GM23338 (cell line): Measurements from ENCODE around the gene ATXN7L1. TPM values are rescaled to one million over a fixed set of nuclear protein-coding genes. Genes with fewer than 3 reads are reported as not detected.

Source experiments
- ATAC-seq: fragments of 200-7000 bp; cut with Tn5 transposase; 3 replicates; pipeline ENCODE4 v1.9.1; 2020
- DNase-seq: peaks from one replicate; pipeline ENCODE4 v3.0.0-alpha.2; 2015; ENCODE audit warnings: low spot score
- H2AFZ ChIP-seq: fragments of 200-600 bp; sonication (generic); 2 replicates; pipeline ENCODE4 v1.8.0; 2016; ENCODE audit warnings: antibody characterized with exemption, mild to moderate bottlenecking, moderate library complexity
- H3F3A ChIP-seq: fragments of 200-600 bp; sonication (generic); replicated peaks from 2 replicates; pipeline ENCODE4 v1.8.0; 2017; ENCODE audit warnings: antibody characterized with exemption, mixed run types, low read depth
- H3K27ac ChIP-seq: fragments of 200-600 bp; sonication (generic); 2 replicates; pipeline ENCODE4 v1.6.1; 2016; ENCODE audit warnings: low read depth
- H3K27me3 ChIP-seq: fragments of 200-600 bp; sonication (generic); 2 replicates; pipeline ENCODE4 v1.8.0; 2016; ENCODE audit warnings: mild to moderate bottlenecking, mixed run types, moderate library complexity; ENCODE audit not compliant: insufficient read depth
- H3K36me3 ChIP-seq: fragments of 200-600 bp; sonication (generic); 2 replicates; pipeline ENCODE4 v1.8.0; 2016; ENCODE audit warnings: mild to moderate bottlenecking; ENCODE audit not compliant: insufficient read depth
- H3K4me1 ChIP-seq: fragments of 200-600 bp; sonication (generic); 2 replicates; pipeline ENCODE4 v1.8.0; 2016; ENCODE audit warnings: mild to moderate bottlenecking, moderate library complexity; ENCODE audit not compliant: insufficient read depth
- H3K4me2 ChIP-seq: fragments of 200-600 bp; sonication (generic); 2 replicates; pipeline ENCODE4 v1.7.1; 2017; ENCODE audit warnings: mixed run types
- H3K4me3 ChIP-seq: fragments of 200-600 bp; sonication (generic); 2 replicates; pipeline ENCODE4 v1.6.1; 2016; ENCODE audit warnings: mixed run types
- H3K79me2 ChIP-seq: fragments of 200-600 bp; sonication (generic); replicated peaks from 2 replicates; pipeline ENCODE4 v1.8.0; 2017; ENCODE audit warnings: mild to moderate bottlenecking; ENCODE audit not compliant: insufficient read depth
- H3K9me2 ChIP-seq: fragments of 200-600 bp; sonication (generic); 2 replicates; pipeline ENCODE4 v1.8.0; 2017; ENCODE audit not compliant: insufficient read depth
- H4K20me1 ChIP-seq: fragments of 200-600 bp; sonication (generic); replicated peaks from 2 replicates; pipeline ENCODE4 v1.8.0; 2017; ENCODE audit warnings: mild to moderate bottlenecking; ENCODE audit not compliant: insufficient read depth
- H3K27ac Mint-ChIP-seq: 2 replicates; pipeline ENCODE4 v1.8.0; 2020; ENCODE audit warnings: inconsistent platforms, mild to moderate bottlenecking, moderate library complexity, mixed read lengths
- H3K27me3 Mint-ChIP-seq: 3 replicates; pipeline ENCODE4 v1.8.0; 2022; ENCODE audit warnings: low read depth, mild to moderate bottlenecking, moderate library complexity, mixed read lengths, inconsistent platforms; ENCODE audit not compliant: insufficient read depth, poor library complexity
- H3K36me3 Mint-ChIP-seq: 3 replicates; pipeline ENCODE4 v1.8.0; 2021; ENCODE audit warnings: low read depth, mild to moderate bottlenecking, inconsistent platforms, moderate library complexity, mixed read lengths
- H3K4me1 Mint-ChIP-seq: 3 replicates; pipeline ENCODE4 v1.8.0; 2020; ENCODE audit warnings: mild to moderate bottlenecking, inconsistent platforms, mixed read lengths
- H3K4me3 Mint-ChIP-seq: 3 replicates; pipeline ENCODE4 v1.8.0; 2021; ENCODE audit warnings: moderate library complexity, mild to moderate bottlenecking, inconsistent platforms, mixed read lengths
- H3K9me3 Mint-ChIP-seq: 3 replicates; pipeline ENCODE4 v1.8.0; 2020; ENCODE audit warnings: moderate library complexity, mild to moderate bottlenecking, inconsistent platforms, mixed read lengths
- CREB1 ChIP-seq: fragments of 250-450 bp; sonication (Bioruptor Pico); IDR thresholded peaks from 2 replicates; pipeline ENCODE4 v1.5.0; 2020; ENCODE audit warnings: low read depth, mild to moderate bottlenecking, moderate library complexity
- EZH2 ChIP-seq: fragments of 200-600 bp; sonication (generic); IDR thresholded peaks from one replicate; pipeline ENCODE4 v1.8.0; 2017; ENCODE audit warnings: antibody characterized with exemption, mild to moderate bottlenecking, low read depth; ENCODE audit not compliant: unreplicated experiment
- EZH2phosphoT487 ChIP-seq: fragments of 200-600 bp; sonication (generic); IDR thresholded peaks from one replicate; pipeline ENCODE4 v1.8.1; 2018; ENCODE audit warnings: antibody characterized with exemption; ENCODE audit not compliant: unreplicated experiment
- JUNB ChIP-seq: IDR thresholded peaks from one replicate; pipeline ENCODE4 v1.6.1; 2016; ENCODE audit warnings: antibody characterized with exemption; ENCODE audit not compliant: unreplicated experiment
- NANOG ChIP-seq: IDR thresholded peaks from 2 replicates; pipeline ENCODE4 v1.6.1; 2016; ENCODE audit warnings: antibody characterized with exemption, borderline replicate concordance
- ZNF114 ChIP-seq: fragments of 250-450 bp; sonication (Bioruptor Pico); IDR thresholded peaks from 2 replicates; pipeline ENCODE4 v1.5.0; 2020; ENCODE audit warnings: mild to moderate bottlenecking, moderate library complexity
- polyA plus RNA-seq: library from polyadenylated mRNA; unstranded; fragments of >200 nt; fragmentation: Nextera tagmentation; extraction: Ambion mirVana; gene quantifications from 2 replicates; pipeline ENCODE4 v1.2.1, GENCODE V29; 2016
- total RNA-seq: library from RNA; depleted of rRNA; stranded (reverse); fragments of >200 nt; shearing (Covaris generic); gene quantifications from 2 replicates; pipeline ENCODE4 v1.2.3, GENCODE V29; 2014
- TF ChIP-seq, protein P1 (sequence below): fragments of 250-450 bp; sonication (Bioruptor Pico); IDR thresholded peaks from 2 replicates; pipeline ENCODE4 v1.5.0; 2020; ENCODE audit warnings: mild to moderate bottlenecking, moderate library complexity
- TF ChIP-seq, protein P2 (sequence below): IDR thresholded peaks from 2 replicates; pipeline ENCODE4 v1.6.1; 2016; ENCODE audit warnings: antibody characterized with exemption

The ATXN7L1 gene
- total and polyA plus RNA-seq, 2 experiments from 2014 or later, result 22.8 to 29.8 TPM

DNA sequence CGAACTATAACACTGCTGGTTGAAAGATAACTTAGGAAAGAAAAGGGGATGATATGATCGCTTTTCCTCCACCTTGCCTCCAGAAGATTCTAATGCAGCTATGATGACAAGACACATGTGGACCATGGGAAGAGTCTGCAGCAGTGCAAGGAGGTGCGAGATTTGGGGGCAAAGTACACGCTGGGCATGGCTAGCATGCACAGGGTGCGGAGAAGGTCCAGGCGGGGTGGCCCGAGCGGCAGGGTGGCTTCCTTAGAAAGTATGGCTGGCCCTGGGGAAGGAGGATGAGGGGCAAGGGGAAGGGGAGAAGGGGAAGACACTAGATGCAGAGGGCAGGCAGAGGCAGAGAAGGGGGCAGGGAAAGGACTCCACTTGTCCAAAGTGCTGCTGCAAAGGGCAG is 15.6 kb downstream of the ATXN7L1 start:
- H3K9me3 Mint-ChIP-seq, result no peaks in the 10 kb centered on the region
- peaks cover 44% of the 10 kb centered on the region for H3K4me1 Mint-ChIP-seq

More for the DNA sequence above, 15.6 kb downstream of the ATXN7L1 start:
- Histone ChIP-seq H3K4me3 (no peak overlapping the region), H3K36me3 (no peaks in the 10 kb centered on the region), H4K20me1 (no peaks in the 10 kb centered on the region), H3F3A (0 out of 2 replicates have a peak, but pooled peaks cover 4% of the 10 kb centered on the region), H3K4me2 (0 out of 2 replicates have a peak overlapping the region, but pooled peaks have one; percentile 71), H3K79me2 (peaks cover 76% of the 10 kb centered on the region), H3K4me1 (peaks cover 26% of the 10 kb centered on the region), H3K9me2 (no peaks in the 10 kb centered on the region), H2AFZ (no peak overlapping the region), H3K27ac (peak overlapping the region; percentile 47; the same call in 1 of the 2 replicates), H3K27me3 (no peaks in the 10 kb centered on the region)
- TF ChIP-seq NANOG (no peak), ZNF114 (CRISPR knock-in tag) (no peak), JUNB (no peak), CREB1 (CRISPR knock-in tag) (no peak), EZH2phosphoT487 (no peak), EZH2 (no peak)
- TF ChIP-seq, protein P1, sequence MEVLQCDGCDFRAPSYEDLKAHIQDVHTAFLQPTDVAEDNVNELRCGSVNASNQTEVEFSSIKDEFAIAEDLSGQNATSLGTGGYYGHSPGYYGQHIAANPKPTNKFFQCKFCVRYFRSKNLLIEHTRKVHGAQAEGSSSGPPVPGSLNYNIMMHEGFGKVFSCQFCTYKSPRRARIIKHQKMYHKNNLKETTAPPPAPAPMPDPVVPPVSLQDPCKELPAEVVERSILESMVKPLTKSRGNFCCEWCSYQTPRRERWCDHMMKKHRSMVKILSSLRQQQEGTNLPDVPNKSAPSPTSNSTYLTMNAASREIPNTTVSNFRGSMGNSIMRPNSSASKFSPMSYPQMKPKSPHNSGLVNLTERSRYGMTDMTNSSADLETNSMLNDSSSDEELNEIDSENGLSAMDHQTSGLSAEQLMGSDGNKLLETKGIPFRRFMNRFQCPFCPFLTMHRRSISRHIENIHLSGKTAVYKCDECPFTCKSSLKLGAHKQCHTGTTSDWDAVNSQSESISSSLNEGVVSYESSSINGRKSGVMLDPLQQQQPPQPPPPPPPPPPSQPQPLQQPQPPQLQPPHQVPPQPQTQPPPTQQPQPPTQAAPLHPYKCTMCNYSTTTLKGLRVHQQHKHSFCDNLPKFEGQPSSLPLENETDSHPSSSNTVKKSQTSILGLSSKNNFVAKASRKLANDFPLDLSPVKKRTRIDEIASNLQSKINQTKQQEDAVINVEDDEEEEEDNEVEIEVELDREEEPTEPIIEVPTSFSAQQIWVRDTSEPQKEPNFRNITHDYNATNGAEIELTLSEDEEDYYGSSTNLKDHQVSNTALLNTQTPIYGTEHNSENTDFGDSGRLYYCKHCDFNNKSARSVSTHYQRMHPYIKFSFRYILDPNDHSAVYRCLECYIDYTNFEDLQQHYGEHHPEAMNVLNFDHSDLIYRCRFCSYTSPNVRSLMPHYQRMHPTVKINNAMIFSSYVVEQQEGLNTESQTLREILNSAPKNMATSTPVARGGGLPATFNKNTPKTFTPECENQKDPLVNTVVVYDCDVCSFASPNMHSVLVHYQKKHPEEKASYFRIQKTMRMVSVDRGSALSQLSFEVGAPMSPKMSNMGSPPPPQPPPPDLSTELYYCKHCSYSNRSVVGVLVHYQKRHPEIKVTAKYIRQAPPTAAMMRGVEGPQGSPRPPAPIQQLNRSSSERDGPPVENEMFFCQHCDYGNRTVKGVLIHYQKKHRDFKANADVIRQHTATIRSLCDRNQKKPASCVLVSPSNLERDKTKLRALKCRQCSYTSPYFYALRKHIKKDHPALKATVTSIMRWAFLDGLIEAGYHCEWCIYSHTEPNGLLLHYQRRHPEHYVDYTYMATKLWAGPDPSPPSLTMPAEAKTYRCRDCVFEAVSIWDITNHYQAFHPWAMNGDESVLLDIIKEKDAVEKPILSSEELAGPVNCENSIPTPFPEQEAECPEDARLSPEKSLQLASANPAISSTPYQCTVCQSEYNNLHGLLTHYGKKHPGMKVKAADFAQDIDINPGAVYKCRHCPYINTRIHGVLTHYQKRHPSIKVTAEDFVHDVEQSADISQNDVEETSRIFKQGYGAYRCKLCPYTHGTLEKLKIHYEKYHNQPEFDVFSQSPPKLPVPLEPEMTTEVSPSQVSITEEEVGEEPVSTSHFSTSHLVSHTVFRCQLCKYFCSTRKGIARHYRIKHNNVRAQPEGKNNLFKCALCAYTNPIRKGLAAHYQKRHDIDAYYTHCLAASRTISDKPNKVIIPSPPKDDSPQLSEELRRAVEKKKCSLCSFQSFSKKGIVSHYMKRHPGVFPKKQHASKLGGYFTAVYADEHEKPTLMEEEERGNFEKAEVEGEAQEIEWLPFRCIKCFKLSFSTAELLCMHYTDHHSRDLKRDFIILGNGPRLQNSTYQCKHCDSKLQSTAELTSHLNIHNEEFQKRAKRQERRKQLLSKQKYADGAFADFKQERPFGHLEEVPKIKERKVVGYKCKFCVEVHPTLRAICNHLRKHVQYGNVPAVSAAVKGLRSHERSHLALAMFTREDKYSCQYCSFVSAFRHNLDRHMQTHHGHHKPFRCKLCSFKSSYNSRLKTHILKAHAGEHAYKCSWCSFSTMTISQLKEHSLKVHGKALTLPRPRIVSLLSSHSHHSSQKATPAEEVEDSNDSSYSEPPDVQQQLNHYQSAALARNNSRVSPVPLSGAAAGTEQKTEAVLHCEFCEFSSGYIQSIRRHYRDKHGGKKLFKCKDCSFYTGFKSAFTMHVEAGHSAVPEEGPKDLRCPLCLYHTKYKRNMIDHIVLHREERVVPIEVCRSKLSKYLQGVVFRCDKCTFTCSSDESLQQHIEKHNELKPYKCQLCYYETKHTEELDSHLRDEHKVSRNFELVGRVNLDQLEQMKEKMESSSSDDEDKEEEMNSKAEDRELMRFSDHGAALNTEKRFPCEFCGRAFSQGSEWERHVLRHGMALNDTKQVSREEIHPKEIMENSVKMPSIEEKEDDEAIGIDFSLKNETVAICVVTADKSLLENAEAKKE (CRISPR knock-in tag), result no peak
- TF ChIP-seq, protein P2, sequence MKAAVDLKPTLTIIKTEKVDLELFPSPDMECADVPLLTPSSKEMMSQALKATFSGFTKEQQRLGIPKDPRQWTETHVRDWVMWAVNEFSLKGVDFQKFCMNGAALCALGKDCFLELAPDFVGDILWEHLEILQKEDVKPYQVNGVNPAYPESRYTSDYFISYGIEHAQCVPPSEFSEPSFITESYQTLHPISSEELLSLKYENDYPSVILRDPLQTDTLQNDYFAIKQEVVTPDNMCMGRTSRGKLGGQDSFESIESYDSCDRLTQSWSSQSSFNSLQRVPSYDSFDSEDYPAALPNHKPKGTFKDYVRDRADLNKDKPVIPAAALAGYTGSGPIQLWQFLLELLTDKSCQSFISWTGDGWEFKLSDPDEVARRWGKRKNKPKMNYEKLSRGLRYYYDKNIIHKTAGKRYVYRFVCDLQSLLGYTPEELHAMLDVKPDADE, result no peak
- no peak overlapping the region for H3K27ac Mint-ChIP-seq
- H3K36me3 Mint-ChIP-seq, result peaks cover 20% of the 10 kb centered on the region
- no peak overlapping the region; the same call in 2 of the 3 replicates for H3K4me3 Mint-ChIP-seq
- no peak for DNase-seq
- peak; percentile 10; the same call in 1 of the 3 replicates for ATAC-seq
- peaks cover 9% of the 10 kb centered on the region for H3K27me3 Mint-ChIP-seq
